GM18505 (cell line): Measurements from ENCODE around the gene SHISA8.

Source experiments
- ATAC-seq: cut with Tn5 transposase; IDR thresholded peaks from one replicate; pipeline ENCODE4 v1.9.1; 2021; ENCODE audit not compliant: unreplicated experiment
- POLR2A ChIP-seq: IDR thresholded peaks from 4 replicates; pipeline ENCODE4 v1.6.1; 2011; ENCODE audit warnings: borderline replicate concordance; ENCODE audit not compliant: insufficient read depth, insufficient read length; ENCODE audit errors: extremely low read depth

Gene SHISA8

GRCh38 chr22:41940832-41941765 is 26.2 kb upstream of the SHISA8 start:
- no peak for TF ChIP-seq POLR2A
- no peak for ATAC-seq

- peak; percentile 47 for ATAC-seq
- peak; percentile 85 for TF ChIP-seq POLR2A
These were observed 25.3 kb upstream of the SHISA8 start for GRCh38 chr22:41939981-41940831.

GRCh38 chr22:41936894-41937169 is 22.0 kb upstream of the SHISA8 start:
- no peak for ATAC-seq
- no peak for TF ChIP-seq POLR2A

GRCh38 chr22:41935509-41935908 is 20.6 kb upstream of the SHISA8 start:
- TF ChIP-seq POLR2A, result no peak
- ATAC-seq, result no peak

DNA sequence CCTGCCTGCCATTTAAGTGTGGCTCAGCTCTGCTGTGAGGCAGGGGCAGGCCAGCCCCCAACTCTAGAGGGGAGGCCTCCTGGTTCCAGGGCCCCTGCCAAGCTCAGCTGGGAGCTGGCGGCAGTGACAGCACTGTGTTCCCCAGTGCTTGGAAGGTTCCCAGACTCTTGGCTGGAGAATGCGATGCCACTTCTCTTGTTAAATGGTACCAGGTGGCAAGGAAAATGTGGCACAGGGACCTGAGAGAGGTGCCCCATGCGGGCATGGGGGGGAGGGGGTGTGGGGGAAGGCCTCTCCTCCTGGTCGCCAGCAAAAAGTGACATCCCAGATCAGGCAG is 20.1 kb upstream of the SHISA8 start:
- no peak for ATAC-seq
- no peak for TF ChIP-seq POLR2A

DNA sequence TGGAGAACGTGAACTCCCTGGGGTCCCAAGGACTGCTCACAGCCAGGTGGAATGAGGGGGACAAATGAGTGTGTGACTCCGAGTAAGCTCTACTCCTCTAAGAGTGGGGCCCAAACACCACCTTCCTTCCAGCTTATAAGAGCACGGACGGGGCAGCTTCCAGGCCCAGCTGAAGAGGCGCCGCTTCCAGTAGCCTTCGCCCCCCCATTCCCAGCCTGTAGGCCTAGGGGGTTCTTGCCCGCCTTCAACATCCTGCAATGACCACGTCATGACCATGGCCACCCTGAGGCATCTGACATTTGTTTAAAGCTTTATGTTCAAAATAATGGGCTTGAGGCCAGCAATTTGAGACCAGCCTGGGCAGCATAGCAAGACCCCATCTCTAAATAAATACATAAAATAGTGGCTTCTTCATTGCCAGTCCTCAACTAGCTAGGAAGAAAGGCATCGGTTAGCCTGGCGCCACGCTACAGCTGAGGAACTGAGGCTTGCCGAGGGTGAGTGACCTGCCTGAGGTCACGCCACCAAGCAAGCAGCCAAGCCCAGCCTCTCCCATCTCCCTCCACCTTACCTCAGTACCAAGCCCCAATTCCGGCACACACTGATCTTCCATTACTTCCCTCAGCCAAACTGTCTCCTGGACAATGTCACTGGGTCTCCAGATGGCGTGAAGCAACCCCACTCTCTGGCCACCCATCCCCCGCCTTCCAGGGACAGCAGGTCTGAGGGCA is 19.6 kb upstream of the SHISA8 start:
- no peak for ATAC-seq
- no peak for TF ChIP-seq POLR2A

GRCh38 chr22:41933411-41934177 is 18.7 kb upstream of the SHISA8 start:
- no peak for TF ChIP-seq POLR2A
- no peak for ATAC-seq

- no peak for ATAC-seq
- no peak for TF ChIP-seq POLR2A
These were observed 17.5 kb upstream of the SHISA8 start for GRCh38 chr22:41932353-41932752.

DNA sequence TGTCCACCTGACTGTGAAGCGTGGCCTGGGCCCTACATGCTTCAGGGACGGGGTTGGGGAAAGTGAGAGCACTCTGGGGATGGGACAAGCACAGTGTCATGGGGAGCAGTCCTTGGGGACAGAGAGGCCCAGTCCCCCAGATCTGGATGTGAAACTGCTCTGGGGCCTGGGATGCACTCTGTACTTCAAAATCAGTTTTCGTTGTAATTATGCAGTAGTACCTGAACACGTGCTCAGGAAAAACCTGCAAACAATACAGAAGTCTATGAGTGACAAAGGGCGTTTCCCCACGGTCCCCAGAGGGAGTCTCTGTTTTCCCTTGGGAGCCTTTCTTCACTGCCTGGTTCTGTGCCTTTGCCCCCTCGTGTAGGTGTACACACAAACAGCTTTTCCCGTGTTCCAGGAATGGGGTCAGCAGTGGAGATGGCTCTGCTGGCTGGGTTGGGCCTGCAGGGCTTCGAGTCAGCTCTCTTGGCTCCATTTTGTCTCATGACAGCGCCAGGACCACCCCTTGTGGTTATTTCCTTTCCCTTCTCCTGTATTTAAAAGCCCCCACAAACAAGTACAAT is 16.9 kb upstream of the SHISA8 start:
- TF ChIP-seq POLR2A, result peak; percentile 47
- ATAC-seq, result no peak

- no peak for TF ChIP-seq POLR2A
- no peak for ATAC-seq
These were observed 14.5 kb upstream of the SHISA8 start for GRCh38 chr22:41929418-41929810.

GRCh38 chr22:41928593-41929417 is 13.9 kb upstream of the SHISA8 start:
- TF ChIP-seq POLR2A, result peak; percentile 30
- no peak for ATAC-seq

DNA sequence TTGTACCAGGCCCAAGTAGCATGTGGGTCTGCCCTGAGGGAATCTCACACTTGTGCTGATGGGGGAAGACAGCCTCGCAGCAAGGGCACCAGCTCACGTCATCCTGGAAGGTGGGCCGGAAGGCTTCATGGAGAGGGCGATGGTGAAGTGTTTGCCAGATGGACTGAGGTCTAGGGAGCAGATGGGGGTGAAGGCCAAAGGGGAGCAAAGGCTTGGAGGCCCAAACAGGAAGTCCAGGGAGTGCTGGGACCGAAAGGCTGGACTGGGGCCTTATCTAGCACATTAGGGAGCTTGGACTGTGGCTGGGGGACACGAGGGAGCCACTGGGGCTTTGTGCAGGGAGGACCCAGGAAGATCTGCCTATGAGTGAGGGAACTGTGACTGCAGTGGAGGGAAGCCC is 12.9 kb upstream of the SHISA8 start:
- no peak for ATAC-seq
- peak; percentile 30 for TF ChIP-seq POLR2A
